SH-SY5Y (cell line): Measurements from ENCODE around the gene TEK.

Experiments used
- GATA2 ChIP-seq: IDR thresholded peaks from 2 replicates; pipeline ENCODE4 v1.6.1; 2011; ENCODE audit warnings: mild to moderate bottlenecking, low read depth, low read length
- GATA3 ChIP-seq: IDR thresholded peaks from 2 replicates; pipeline ENCODE4 v1.6.1; 2011; ENCODE audit warnings: low read depth, mild to moderate bottlenecking, low read length, moderate library complexity

Gene TEK

DNA sequence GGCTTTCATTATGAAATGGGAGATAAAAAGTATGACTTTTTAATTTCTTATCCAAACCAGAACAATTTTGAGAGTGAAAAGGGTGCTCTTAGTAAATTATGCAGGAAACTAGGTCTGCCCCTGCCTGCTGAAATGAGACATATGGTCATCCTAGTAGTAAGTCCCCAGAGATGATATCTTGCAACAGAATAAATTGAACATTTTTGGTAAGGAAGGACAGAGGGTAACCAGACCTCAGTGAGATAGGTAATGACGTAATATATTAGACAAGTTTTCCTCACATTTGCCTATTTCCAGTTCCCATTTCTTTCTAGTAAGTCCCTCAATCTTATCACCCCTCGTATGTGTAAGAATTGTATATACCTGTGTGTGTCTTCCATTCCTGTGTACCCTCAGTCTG, 96.2 kb downstream of the TEK start:
- TF ChIP-seq GATA3 (no peak), GATA2 (no peak)

DNA sequence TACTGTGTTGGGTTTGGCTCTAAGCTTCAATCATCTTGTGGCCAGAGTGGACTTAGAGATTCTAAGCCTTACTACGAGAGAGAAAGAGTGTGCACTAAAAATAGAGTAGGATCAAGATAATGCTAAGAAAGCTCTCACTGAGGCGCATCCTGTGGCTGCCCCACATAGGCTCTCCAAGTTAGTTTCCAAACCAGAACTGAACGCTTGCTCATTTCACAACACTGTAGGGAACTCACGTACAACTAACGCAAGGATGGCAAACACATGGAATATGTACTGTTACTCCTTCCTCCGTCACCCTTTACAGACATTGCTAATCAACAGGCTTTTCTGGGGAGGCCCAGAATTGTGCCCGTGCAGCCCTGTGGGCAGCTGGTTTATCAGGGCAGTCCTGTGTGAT, 97.0 kb downstream of the TEK start:
- TF ChIP-seq GATA3 (no peak), GATA2 (no peak)

DNA sequence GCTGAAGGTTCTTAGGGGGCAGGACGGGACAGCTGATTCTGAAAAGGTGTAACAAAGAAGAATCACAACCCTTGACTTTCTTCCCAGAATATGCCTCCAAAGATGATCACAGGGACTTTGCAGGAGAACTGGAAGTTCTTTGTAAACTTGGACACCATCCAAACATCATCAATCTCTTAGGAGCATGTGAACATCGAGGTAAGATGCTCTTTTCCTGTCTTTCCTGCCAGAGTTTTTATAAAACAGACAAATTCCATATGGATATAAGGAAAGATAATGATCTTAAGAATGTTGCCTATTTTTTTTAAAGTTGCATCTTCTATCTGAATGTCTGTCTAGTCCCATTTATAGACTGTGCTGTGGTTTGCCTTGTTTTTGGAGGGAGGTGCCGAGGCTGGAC, 100.0 kb downstream of the TEK start:
- no peak for TF ChIP-seq GATA3
- TF ChIP-seq GATA2: no peak

- TF ChIP-seq GATA3 (no peak), GATA2 (no peak)
These were observed 101.6 kb downstream of the TEK start for GRCh38 chr9:27210588-27210987.

DNA sequence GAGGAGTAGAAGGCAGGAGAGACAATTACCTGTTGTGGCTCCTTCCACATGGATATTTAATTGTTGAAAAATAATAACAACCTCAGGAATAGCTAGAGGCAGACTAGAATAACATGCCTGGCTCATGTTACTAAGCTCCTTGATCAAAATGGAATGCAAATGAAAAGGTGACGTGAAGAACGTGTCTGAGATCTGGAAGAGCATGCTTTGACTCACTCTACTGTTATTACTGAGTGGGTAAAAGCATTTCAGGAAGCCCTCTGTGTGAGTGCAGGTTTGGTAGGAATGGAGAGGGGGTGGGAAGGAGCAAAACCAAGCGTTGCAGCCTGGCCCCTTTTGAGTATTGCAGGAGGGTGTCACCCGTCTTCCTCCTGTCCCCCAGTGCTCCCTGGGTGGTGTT, 103.2 kb downstream of the TEK start:
- TF ChIP-seq GATA2 (no peak), GATA3 (no peak)

DNA sequence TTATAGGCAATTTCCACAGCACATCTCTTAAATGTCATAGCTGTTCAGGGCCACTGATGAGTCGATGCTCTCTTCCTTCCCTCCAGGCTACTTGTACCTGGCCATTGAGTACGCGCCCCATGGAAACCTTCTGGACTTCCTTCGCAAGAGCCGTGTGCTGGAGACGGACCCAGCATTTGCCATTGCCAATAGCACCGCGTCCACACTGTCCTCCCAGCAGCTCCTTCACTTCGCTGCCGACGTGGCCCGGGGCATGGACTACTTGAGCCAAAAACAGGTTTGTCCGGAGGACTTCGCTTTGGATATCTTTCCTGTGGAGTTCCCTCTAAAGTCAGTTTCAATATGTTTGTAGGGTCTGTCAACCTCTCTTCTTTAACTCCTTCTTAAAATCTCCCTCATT, 103.6 kb downstream of the TEK start:
- TF ChIP-seq GATA2 (no peak), GATA3 (no peak)

- no peak for TF ChIP-seq GATA3
These were observed 118.2 kb downstream of the TEK start for GRCh38 chr9:27227192-27227591.

DNA sequence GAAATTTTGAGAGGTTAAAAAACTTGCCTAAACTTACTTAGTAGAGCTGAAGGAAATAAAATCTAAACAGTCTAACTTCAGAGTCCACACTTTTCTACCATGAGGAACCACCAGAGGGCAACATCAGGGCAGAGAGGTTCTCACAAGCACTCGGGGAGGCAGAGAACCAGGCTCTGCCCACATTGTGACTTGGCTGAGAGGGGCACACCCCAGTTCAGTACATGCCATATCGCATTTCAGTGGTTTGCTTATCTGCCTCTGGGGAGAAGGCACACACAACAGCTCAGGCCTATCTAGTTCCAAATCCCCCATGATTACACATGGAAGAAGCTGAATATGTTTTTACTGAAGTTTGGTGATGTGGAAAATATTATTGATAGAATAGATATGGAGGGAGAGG, 138.7 kb downstream of the TEK start:
- no peak for TF ChIP-seq GATA2
- TF ChIP-seq GATA3: no peak

DNA sequence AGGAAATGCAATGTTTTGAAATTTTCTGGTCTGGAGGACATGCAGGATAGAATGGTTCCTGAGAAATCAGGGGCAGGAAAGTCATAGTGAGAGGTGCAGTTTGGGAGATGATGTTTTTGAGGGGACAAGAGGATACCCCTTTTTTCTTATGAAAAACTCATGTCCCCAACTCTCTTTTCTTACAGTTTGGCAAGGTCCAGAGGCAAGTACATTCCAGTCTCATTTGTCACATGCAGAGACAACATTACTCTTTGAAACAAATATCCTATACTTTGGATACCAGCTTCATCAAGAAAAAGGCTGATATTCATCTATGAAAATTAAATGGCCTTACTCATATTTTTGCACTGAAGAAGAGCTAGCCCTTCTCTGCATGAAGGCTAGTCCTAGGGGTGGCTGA, 139.7 kb downstream of the TEK start:
- TF ChIP-seq GATA3 (no peak), GATA2 (no peak)

- no peak for TF ChIP-seq GATA2
- no peak for TF ChIP-seq GATA3
These were observed 149.6 kb downstream of the TEK start for GRCh38 chr9:27258662-27259061.

DNA sequence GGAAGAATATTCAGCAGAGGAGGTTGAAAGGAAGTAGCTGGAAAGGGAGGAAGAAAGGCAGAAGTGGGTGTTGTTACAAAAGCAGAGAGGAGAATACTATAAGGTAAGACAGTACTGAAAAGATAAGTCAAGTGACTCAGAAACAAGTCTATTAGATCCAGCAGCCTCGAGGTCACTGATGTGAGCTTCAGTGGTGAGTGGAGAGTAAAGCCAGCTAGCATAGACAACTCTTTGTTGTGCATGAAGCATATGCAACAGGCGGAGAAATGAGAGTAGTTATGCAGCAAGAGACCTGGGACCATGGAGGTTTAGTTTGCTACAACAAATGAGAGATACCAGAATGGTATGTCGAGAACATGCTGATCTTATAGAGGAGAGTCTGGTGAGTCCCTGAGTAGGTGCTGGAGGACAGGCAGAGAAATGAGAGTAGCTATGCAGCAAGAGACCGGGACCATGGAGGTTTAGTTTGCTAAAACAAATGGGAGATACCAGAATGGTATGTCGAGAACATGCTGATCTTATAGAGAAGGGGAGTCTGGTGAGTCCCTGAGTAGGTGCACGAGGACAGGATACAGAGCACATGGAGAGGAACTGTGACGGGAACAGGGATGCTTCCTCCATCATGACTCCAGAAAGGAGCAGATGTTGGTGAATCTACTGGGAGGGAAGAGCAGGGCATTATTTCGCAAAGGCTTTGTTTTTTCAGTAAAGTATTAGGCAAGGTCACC, 151.9 kb downstream of the TEK start:
- TF ChIP-seq GATA2: no peak
- TF ChIP-seq GATA3: no peak

DNA sequence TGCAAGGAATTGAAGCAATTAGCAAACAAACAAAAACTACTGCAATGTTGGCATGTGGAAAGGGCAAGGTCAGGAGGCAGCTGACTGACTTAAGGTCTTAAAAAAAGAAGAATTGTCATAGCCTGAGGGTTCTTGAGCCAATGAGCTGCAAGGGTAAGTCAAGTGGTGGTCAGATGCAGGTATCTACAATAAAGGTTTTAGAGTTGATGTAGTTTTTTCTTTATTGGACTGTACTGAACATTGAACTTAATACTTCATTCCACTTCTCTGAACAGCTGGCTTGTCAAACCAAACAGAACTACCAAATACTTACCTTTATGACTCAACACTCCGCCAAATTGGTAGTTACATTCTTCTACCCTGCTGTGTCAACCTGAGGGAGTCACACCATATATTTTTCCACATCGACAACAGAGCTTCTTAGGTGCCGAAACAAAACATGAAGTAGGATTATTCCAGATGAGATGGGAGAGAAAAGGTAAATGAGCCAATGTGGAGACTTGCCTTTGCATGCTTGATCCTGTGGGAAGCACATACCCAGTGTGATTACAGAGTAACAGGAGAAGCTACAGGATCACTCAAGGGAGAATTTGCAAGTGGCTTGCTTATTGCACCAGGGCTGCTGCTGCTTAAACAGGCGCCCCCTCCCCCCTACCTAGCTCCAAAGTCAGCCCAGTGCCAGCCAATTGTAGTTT, 152.6 kb downstream of the TEK start:
- no peak for TF ChIP-seq GATA3
- no peak for TF ChIP-seq GATA2

DNA sequence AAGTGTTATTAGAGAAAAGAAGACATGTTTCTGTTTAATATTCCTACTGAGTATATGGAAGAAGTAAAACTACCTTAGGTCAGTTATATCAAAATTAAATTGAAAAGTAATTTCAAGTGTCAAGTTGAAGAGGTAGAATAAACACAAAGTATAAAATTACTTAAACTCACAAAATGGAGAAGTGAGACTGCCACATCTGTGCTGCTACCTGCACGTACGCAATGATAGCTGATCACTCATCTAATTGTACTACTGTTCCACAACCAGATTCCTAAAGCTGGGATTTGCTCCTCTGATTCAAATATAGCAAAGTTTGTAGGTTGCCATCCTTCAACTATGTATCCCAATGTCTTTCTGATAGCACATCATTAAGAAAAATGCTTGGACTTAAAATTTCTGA, 163.1 kb downstream of the TEK start:
- TF ChIP-seq GATA3: no peak

- no peak for TF ChIP-seq GATA3
- no peak for TF ChIP-seq GATA2
These were observed 164.2 kb downstream of the TEK start for GRCh38 chr9:27273186-27273585.

GRCh38 chr9:27276193-27277030, 167.4 kb downstream of the TEK start:
- TF ChIP-seq GATA2: no peak
